GM18517 (cell line): ENCODE data around the gene RRP1B.

ENCODE experiments used
- ATAC-seq: cut with Tn5 transposase; IDR thresholded peaks from one replicate; pipeline ENCODE4 v1.9.1; 2021; ENCODE audit warnings: mild to moderate bottlenecking, moderate library complexity; ENCODE audit not compliant: unreplicated experiment

RRP1B gene

DNA sequence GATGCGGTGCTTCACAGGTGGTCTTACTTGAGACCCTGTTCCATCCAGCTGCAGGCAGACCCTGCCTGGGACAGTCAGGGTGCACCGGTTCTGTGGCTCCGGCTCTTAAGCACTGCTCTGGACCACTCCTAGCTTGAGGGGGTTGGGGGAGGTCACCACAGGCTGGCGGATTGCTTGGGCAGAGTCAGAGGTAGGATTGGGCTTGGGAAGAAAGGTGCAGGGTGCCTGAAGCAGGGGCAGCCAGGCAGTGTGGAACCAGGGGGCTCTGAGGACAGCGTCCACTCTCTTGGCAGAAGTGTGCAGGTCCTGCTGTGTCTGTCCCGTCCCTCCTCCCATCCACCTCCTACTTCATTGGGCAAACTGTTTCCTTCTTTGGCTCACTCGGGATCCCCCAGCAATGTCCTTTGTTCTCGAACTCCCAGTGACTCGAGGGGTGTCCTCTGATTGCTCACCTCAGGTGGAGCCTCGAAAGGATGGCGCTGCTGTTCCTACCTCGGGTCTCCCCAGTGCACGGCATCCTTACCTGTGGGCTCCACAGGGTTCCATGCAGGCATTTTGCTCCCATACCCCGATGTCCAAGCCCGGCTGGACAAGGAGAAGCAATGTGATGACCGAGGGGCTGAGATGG, 61.3 kb downstream of the RRP1B start:
- ATAC-seq = no peak

DNA sequence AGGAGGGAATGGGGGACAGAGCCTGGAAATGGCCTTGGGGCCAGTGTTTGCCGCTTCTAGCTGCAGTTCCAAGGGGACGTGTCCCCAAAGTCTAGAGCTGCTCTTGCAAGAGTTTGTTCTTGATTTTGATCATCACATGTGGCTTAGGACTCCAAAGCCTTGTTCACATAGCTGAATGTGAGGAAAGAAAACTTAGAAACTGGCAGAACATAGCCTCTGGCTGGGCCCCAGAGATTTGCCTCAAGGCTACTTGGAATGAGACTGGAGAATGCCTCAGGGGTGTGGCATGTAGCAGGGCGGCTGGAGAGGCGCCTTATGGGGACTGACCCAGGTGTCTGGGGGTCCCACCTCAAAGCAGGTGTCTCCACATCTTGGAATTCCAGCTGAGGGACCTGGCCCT, 61.8 kb downstream of the RRP1B start:
- no peak for ATAC-seq

DNA sequence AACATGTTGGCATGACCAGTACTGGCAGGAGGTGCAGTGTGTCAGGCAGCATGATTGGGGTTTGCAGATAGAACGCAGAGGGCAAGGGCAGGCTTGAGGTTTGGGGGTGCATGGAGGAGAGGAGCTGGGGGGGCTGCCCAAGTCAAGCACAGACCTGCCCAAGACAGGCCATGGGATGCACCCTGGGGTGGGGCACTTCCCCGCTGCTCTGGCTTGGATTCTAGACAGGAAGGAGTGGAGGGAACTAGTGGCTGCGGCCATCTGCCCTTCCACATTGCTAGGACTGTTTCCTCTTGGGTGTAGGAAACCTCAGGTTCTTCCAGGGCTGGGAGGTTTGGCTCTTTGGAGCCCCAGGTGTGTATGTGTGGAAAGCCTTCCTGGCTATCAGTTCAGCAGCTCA, 62.6 kb downstream of the RRP1B start:
- no peak for ATAC-seq

DNA sequence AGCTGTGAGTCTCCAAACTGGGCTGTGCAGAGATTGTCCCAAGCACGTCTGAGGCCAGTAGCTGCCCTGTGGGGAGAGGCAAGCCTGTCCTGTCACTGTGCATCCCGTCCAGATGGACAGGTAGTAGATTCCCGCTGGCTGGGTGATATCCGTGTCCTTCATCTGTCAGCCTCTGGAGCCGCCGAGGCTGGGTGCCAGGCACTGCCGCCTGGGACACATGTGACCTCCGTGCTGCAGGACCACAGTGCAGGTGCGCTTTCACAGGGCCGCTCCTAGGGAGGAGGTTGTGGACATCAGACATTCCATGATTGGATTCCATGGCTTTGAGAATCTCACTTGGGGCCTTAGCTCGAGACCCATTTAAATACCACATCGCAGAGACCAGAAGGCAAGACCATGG, 64.3 kb downstream of the RRP1B start:
- ATAC-seq = no peak

DNA sequence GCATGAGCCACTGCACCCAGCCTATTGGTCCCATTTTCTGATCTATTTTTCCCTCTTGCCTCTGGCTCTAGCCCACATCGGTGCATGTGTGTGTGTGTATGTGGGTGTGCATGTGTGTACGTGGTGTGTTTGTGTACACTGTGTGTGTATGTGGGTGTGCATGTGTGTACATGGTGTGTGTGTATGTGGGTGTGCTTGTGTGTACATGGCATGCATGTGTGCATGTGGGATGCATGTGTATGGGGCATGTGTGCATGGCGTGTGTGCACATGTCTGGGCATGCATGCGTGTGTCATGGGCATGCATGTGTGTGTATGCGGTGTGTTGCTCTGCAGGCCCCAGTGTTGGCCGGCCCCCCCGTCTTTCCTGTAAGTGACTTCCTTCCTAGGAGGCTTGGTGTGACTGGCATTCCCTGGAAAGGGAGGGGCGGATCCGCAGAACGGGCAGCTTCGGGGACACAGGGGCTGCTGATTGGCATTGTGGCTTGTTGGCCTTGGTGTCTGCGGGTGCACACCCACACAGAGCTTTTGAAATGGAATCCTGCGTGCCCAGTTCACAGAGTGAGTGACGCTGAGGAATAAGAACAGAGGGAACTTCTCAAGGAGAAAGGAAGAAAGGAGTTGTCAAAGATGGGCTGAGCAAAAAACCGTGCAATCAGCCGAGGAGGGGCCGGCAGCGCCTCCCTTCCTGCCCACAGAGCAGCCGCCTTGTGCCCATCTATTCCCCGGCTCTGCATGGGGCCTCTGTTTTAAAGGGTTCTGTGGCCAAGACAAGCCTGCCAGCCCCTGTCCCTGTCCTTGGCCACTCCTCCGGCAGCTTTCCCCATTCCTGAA, 67.5 kb downstream of the RRP1B start:
- ATAC-seq = no peak

DNA sequence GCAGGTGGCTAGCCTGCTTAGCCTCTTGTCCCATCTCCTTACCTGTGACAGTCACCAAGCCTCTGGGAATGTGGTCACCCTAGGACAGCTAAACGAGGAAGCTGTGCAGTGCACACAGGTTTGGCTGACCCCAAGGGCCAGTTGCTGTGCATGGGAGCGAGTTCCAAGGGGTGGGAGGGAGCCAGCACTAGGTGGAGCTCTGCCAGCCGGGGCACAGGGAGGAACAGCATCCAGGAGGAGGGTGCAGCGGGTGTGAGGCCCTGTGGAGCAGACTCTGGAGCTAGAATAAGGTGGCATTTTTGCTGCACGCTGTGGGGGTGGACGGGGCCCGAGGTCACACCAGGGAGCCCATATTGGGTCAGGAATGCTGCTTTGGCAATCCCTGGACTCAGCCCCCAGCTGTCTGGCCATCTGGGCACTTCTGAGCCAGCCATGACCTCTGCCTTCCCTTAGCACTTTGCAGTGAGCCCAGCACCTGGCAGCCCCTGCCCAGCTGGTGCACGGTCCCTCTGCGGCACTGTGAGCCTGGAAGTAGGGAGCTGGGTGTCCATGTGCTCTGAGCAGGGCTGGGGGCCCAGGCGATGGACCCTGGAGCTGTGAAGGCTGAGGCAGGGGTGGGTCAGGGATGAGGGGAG, 68.3 kb downstream of the RRP1B start:
- no peak for ATAC-seq

DNA sequence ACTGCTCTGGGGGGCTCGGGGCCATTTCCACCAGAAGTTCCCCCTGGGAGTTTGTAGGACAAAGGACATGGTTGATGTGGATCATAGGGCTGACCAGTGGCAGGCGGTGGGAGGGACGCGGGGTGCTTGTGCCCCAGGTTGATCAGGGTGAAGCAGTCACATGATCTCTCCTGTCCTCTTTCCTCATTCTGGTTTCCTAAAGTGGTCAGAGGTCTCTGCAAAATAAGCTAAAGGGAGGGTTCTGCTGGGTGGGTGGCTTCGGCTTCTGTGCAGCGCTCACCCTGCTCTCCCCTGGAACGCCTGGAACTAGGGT, 68.8 kb downstream of the RRP1B start:
- no peak for ATAC-seq

DNA sequence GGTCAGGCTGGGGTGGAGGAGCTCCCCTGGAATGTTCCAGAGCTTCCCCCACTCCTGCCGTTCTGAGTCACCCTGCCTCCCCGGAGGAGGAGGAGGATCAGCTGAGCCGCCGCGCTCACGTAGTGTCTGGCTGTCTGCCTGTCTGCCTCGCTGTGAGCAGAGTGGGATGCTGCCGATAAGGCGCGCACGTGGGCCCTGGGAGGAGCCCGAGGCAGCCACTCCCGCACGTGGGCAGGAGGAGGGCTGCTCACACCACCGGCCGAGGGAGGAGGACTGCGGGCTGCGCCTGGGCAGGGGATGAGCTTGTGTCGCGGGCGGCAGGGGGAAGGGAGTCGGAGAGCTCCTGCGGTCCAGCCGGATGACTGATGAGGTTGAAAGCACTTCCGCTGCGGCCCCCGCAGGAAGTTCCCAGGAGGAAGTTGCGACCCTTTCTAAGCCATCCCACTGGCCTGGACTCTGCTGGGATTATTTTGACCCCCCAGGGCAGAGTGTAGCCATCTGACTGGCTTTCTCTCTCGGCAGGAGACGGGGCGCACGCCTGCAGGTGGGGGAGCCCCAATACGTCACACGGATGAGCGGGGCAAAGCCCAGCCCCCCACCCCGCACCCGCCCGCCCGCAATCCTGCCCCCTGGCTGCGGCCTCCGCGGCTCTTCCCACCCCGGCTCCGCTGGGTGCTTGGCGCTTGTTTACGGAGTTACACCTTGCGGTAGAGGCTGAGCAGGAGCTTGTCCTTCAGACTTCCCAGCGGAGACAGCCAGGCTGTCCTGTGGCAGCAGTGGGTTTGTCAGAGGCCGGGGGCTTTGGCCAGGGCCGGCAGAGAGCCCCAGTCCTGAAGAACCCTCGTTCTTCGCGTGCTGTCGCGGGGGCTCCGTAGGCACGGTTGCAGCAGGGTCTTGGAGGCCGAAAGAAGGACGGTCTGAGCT, 69.4 kb downstream of the RRP1B start:
- ATAC-seq = peak; percentile 56

DNA sequence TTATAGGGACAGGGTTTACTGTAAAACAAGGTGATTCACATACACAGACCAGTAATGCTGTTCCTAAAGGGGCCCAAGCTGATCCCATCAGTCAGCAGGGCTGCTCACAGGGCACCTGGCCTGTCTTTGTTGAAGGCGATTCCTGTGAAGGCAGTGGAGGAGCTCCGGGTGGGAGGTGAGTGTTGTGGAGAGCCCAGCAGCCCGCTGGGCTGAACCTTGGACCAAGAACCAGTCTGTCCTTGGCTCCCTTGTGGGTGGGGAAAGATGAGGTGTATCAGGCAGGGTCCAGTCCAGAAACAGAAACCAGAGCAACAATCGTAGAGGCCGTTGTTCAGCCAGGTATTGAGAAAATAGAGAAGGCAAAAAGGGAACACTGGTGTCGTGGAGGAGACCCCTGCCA, 72.1 kb downstream of the RRP1B start:
- no peak for ATAC-seq

DNA sequence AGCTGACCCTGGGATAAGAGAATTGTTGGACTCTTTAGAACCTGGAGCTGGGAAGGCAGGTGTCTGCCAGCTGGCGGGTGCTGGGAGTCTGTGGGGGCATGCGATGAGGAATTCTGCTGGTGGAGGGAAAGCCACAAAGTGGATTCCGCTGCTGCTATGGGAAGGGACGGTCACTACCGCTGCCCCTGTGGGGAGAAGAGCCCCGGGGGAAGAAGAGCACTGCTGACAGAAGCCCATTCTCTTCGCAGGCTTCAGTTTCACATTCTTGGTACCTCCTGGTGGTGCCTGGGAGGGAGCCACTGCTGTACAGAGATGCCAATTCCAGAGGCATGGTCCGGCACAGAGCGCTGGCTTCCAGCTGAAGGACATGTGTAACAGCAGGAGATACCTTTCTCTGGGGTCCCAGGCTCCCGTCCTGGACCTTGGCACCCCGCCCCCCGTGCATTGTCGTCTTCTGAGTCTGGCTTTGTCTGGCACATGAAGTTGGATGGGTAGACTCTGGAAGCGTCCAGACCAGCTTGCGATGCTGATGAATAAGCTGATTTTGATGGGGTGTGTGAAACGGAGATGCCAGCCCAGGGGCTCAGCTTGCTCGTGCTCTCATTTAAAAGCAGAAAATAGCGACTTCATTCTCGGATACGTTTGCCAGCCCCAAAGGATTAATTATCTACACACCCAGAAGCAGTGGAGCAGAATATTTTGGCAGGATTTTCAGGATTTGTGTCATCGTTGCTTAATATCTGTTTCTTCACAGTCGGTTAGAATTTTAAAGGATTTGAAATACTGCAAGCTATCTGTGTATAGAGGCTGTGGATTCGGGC, 72.7 kb downstream of the RRP1B start:
- ATAC-seq = no peak

DNA sequence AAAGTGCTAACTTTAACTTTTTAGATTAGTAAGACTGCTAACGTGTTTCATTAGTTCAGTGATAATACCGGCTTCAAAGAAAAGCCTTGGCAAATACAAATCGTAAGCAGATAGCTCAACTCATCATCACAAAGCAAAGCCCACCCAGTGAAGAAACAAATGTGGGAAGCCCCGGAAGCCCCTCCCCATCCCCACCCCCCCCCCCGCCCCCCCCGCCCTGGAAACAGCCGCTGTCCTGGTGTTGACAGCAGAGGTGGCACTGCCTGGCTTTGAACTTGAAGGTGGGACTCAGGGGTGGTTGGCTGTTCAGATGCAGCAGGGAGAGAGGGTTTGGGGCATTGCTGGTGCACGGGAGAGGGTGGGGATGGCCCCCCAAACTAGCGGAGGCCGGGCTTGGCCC, 73.7 kb downstream of the RRP1B start:
- no peak for ATAC-seq

DNA sequence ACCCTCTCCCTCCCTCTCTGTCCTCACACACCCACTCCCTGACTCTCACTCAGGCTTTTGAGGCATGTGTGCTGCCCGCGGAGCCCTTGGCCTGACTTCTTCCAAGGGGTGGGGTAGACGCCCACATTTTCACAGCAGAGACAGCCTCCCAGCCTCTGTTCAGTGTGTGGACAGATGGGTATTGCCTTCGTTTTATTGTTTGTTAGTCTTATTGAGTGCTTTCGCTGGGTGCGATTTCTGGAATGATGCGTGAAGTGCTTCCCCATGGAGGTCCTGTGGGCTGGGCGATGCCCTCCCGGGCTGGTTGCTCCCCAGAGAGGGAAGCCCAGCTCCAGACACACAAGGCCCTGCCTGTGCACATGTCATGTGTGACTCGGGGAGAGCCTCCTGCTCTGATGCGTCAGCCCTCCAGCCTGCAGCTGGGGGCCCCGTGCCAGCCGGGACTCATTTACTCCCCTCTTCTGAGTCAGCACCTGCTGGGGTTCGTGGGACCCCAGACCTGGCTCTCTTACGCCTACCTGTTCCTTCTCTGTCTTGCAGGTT, 74.2 kb downstream of the RRP1B start:
- no peak for ATAC-seq

DNA sequence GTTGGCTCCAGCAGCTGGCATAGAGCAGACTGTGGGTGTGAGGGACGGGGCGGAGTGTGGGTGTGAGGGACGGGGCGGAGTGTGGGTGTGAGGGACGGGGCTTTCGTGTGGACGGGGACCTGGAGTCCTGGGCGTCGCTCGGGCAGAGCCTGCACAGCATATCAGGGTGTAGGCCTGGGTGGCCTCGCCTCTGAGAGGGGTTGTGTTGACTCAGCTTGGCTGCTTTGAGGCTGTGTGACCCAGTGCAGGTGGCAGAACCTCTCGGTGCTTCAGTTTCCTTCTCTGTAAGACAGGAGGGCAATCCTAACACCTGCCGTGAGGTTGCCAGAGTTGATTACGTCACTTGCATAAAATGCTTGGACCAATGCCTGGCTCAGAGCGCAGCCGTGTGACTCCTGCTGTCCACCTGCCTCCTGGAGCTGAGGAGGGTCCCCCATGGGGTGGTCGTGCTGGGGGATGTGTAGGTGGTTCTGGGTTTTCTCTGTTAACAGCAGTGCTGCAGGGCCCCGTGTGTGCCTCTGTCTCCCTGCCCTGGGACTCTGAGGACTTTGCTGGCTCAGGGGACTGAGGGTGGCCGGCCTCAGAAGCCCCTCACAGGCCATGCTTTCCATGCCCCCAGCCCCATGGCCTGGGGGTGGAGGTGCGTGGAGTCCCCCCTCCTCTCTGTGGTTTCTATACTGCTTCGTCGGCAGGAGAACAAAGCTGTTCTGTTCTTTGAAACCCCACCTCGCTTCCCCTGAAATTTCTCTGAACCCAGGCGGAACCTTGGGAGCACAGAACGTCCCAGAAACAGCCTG, 75.0 kb downstream of the RRP1B start:
- ATAC-seq = no peak

DNA sequence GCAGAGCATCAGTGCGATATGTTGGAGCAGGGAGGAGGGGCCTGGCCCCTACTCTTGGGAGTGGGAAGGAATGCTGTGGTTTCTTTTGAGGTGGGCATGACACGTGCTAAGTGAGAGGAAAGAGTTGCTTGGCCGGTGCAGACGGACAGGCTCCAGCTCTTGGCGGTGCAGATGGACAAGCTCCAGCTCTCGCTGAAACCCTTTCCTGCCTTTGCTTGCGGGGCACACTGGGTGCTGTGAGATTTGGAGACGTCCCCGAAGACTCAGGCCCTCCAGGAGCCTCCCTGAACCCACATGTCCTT, 75.5 kb downstream of the RRP1B start:
- ATAC-seq = no peak

DNA sequence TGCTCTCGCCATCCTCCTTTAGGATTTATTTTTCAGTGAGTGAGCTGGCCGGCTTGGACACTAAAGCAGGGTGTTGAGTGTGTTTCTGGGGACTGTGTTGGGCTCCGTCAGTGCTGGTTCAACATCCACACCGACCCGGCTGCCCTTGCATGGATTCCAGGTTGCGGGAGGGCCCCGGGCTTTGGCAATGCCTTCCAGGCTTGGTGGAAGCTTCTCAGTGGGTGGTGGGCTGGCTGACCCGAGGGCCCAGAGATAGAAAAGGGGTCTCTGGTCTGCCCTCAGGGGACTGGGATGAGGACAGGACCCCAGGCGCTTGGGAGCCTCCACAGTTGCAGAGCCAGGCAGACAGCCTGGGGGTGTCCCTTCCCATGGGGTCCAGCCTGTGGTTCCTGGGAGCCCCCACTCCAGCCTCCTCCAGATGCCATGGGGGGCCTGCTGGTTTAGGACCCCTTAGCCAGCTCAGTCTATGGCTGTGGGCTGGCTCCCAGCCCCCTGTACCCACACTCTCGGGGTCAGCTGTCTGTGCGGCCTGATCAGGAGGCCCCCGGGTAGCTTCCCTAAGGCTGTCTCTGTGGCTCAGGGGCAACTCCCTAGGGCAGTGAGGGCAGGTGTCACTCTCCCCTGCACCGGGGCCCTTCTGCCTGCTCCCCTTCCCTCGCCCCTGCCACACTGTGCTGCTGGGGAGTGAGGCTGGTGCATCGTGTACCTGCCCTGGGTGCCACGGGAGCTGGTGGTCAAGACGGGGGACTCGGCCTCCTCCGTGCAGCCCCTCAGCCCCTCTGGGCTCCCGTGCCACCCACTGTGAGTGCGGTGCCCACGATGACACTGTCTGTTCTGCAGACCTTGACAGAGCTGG, 76.1 kb downstream of the RRP1B start:
- no peak for ATAC-seq

DNA sequence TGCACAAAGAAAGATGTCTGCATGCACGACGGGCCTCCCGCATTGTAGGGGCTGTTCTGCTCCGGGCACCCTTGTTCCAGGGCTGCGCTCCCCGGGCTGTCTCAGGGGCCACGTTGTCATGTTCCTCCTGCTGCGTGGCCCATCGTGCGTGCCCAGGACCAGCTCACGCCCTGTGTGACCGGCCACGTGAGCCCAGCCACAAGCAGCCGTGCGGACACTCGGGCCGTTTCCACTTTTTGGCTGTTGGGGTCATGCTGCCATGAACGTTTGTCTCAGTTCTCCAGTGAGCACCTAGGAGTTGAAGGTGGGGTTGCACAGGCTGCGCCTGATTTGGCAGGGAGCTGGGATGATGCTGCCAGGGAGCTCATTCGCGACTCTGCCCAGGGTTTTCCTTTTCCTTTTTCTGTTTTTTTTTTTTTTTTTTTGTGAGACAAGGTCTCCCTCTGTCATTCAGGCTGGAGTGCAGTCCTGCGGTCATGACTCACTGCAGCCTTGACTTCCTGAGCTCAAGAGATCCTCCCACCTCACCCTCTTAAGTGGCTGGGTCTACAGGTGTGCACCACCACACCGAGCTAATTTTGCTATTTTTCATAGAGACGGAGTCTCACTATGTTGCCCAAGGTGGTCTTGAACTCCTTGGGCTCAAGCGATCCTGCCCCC, 77.0 kb downstream of the RRP1B start:
- no peak for ATAC-seq

DNA sequence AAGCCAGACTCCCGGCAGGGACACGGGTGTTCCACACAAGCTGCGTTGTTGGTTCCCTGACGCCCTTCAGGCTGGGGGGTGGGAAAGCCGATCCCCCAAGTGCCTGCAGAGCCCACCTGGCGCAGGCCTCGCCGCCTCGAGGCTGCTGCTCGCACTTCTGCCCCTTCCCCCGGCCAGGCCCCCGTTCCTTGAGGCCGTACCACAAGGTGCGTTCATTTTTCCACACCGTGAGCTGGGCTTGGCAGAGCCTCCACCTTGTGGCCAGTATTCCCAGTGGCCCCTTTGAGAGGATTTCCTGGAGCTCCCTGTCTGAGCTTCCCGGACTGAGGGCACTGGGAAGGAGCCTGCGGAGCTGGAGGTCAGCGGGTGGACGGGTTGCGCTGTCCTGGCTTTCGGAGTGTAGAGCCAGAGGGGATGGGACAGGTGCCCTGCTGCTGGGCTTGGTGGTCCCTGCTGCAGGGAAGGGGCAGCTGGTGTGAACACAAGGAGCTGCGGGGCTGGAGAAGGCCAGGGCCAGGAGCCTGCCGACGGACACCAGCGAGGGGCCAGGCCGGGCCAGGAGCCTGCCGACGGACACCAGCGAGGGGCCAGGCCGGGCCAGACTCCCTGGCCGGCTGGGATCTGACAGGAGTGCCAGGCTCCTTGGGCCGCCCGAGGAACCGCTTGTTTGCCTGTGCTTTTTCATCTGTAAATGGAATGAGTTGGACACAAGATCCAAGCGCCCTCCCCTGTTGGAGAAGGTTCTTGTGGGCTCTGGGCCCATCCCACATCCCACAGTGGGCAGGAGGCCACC, 78.0 kb downstream of the RRP1B start:
- ATAC-seq = no peak
